Dendritic cell treated with granulocyte-macrophage colony-stimulating factor and Interleukin-4, amounts not matched to agents 40 ng/mL and 50 ng/mL, for 4 days (primary cell): ENCODE results near the gene E2F1.

Source experiments
- H3K27ac Mint-ChIP-seq: one replicate; pipeline ENCODE4 v1.8.0; 2022; ENCODE audit warnings: mild to moderate bottlenecking, mixed read lengths
- H3K27me3 Mint-ChIP-seq: one replicate; pipeline ENCODE4 v1.8.0; 2022; ENCODE audit warnings: mild to moderate bottlenecking, mixed read lengths
- H3K36me3 Mint-ChIP-seq: one replicate; pipeline ENCODE4 v1.8.0; 2022; ENCODE audit warnings: low read depth, mixed read lengths
- H3K4me1 Mint-ChIP-seq: one replicate; pipeline ENCODE4 v1.8.0; 2022; ENCODE audit warnings: low read depth, mixed read lengths
- H3K4me3 Mint-ChIP-seq: one replicate; pipeline ENCODE4 v1.8.0; 2022; ENCODE audit warnings: mild to moderate bottlenecking, moderate library complexity, mixed read lengths
- H3K9me3 Mint-ChIP-seq: one replicate; pipeline ENCODE4 v1.8.0; 2022; ENCODE audit warnings: mixed read lengths
- intact Hi-C: fragments of 100-400 bp; cut with micrococcal nuclease; formaldehyde crosslinking; loops from one replicate; pipeline ENCODE4 v1.15.0; 2022

The E2F1 gene

DNA sequence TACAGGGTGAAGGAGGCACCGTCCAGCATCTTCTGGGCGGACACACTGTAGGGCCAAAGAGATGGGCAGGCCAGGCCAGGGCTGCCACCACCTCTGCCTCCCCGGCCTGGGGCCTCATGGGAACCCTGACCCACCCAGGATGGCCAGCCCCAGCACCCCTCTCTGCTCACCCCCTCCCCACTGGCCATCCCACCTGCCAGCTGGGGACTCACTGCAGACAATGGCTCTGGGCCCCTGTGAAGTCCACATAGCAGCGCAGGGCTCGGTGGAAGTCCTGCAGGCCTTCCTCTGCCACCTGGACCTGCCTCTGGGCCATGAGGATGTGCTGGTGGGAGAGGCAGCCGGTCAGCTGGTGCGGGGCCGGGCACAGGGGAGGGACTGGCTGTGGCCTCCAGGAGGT lies 27.7 kb downstream of the E2F1 start:
- Mint-ChIP-seq H3K27ac (no peak overlapping the region), H3K9me3 (no peaks in the 10 kb centered on the region), H3K36me3 (peaks cover 34% of the 10 kb centered on the region), H3K4me3 (no peak overlapping the region), H3K27me3 (peaks cover 2% of the 10 kb centered on the region), H3K4me1 (peaks cover 10% of the 10 kb centered on the region)
- intact Hi-C loops = no loop called here

DNA sequence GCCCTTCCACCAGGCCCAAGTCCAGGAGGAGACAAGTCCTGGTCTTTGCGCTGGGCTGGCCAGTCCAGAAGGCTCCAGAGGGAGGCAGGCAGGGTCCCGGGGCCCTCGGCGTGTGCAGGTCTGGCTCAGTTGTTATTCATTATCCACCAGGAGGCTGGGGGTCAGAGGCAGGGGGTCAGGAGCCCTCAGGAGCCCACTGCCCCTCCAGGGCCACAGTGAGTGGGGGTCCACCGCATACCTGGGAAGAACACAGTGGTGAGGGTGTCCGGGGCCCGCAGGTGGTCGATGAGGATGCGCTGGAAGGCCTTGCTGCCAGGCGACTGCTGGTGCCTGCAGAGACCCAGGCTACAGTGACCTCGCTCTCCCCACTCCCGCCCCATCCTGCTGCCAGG lies 28.5 kb downstream of the E2F1 start:
- intact Hi-C loops = no loop called here
- no peak overlapping the region for H3K4me3 Mint-ChIP-seq
- peaks cover 34% of the 10 kb centered on the region for H3K36me3 Mint-ChIP-seq
- no peak overlapping the region for H3K27ac Mint-ChIP-seq
- H3K27me3 Mint-ChIP-seq = peaks cover 2% of the 10 kb centered on the region
- H3K9me3 Mint-ChIP-seq = no peaks in the 10 kb centered on the region
- H3K4me1 Mint-ChIP-seq = peaks cover 11% of the 10 kb centered on the region

DNA sequence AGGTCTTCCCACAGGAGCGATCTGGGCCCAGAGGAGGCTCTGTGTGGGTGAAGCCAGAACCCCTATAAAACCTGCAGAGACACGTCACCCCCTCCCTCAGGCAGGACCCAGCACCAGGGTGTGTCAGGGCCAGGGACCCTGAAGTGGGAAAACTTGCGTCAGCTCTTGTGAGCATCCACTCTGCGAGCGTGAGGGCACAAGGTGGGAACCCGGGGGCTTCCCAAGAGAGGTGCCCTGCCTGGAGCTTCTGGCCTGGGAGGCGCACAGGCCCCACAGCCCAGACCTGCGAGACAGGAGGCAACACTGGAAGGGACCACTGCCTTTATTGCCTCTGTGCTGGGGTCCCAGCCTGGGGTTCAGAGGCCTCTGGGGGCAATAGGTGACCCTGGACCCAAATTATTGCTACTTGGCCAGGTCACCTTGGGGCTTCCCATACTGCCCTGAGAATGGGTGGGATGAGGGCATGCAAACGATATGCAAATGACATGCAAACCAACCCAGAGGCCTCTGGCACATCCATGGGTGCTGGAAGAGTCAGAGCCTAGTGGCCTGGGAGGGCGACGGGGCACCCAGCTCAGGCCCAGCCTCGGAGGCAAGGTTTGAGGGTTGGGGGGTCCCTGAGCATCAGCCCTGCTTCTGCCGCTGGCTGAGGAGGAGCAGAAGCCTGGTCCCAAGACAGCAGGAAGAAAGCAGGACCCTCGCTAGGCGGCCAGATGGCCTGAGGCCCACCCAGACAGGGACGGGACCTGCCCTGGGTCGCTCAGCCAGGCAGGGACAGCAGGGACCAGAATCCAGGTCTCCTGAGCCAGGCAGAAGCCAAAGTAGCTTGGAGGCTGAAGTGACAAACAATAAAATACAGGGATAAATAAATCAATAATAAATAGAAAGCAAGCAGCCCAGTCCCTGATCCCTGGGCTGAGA lies 29.1 kb downstream of the E2F1 start:
- no peak overlapping the region for H3K27ac Mint-ChIP-seq
- peaks cover 8% of the 10 kb centered on the region for H3K4me1 Mint-ChIP-seq
- H3K9me3 Mint-ChIP-seq = no peaks in the 10 kb centered on the region
- H3K27me3 Mint-ChIP-seq = peaks cover 2% of the 10 kb centered on the region
- no peak overlapping the region for H3K4me3 Mint-ChIP-seq
- H3K36me3 Mint-ChIP-seq = peaks cover 34% of the 10 kb centered on the region
- intact Hi-C loops = no loop called here

DNA sequence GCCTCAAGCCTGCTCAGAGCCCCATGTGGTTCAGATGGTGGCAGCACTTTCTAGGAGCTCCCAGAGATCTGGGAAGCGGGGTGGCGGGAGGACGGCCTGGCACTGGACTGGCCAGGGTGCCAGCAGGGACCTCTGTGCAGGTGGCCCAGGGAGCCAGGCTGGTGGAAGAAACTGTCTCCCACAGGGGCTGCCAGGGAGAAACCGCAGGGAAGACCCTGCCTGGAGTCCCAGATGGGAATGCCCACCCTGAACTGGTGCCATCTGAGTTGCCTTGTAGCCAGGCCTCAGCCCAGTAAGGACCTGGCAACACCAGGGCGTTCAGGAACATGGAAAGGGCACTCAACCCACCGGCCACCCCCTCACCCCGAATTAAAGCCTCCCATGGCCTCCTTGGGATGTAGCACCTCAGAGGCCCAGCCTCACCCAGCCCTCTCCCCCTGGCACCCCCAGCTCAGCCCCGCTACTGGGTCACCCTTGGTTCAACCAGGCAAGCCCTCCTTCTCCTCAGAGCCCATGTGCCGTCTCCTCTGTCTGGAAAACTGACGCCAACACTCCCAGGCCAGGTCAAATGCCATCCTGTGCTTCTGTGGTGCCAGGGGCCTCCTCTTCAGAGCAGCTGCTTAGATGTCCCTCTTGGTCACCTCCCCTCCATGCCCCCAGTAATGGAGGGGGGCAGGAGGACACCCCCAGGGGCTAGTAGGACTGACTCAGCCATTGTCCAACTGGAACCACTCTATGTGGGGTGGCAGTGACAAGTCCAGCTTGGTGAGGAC lies 30.0 kb downstream of the E2F1 start:
- H3K4me3 Mint-ChIP-seq = no peak overlapping the region
- no peak overlapping the region for H3K27ac Mint-ChIP-seq

DNA sequence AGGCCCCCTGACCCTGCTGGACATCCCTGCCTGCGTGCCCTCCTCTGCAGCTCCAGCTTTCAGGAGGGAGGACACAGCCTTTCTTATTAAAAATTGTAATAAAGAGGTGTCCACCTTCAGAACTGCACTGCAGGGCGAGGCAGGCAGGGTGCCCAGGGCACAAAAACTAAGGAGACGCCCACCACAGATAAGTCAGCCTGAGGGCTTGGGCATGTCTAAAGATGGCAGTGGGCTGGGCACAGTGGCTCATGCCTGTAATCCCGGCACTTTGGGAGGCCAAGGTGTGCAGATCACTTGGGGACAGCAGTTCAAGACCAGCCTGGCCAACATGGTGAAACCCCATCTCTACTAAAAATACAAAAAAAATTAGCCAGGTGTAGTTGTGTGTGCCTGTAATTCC lies 31.0 kb downstream of the E2F1 start:
- peaks cover 8% of the 10 kb centered on the region for H3K4me1 Mint-ChIP-seq
- no peaks in the 10 kb centered on the region for H3K9me3 Mint-ChIP-seq
- peaks cover 2% of the 10 kb centered on the region for H3K27me3 Mint-ChIP-seq
- no peak overlapping the region for H3K27ac Mint-ChIP-seq
- H3K4me3 Mint-ChIP-seq = no peak overlapping the region
- intact Hi-C loops = no loop called here
- peaks cover 33% of the 10 kb centered on the region for H3K36me3 Mint-ChIP-seq

More for the DNA sequence above, 30.0 kb downstream of the E2F1 start:
- Mint-ChIP-seq H3K36me3 (peaks cover 34% of the 10 kb centered on the region), H3K27me3 (peaks cover 2% of the 10 kb centered on the region), H3K4me1 (peaks cover 8% of the 10 kb centered on the region), H3K9me3 (no peaks in the 10 kb centered on the region)
- intact Hi-C loops = no loop called here

DNA sequence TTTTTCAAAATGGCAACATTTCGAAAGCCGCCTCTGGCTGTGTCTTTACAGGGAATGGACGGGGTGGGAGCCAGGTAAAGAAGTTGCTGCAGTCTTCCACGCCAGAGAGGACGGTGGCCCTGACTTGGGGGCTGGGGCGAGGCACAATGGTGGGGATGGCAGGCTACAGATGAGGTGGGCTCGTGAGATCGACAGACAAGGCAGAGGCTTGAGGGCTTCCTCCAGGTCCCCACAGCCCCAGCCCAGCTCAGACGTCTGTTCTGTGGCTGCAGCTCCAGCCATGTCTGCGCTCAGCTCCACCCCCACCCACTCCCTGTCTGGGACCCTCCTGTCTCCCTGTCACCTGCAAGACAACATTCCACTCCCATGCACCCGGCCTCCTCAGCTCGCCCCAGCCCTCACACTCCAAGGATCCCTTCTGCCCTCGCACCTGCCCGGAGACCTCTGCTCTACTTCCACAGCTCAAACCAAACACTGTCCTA lies 31.5 kb downstream of the E2F1 start:
- no peak overlapping the region for H3K27ac Mint-ChIP-seq

DNA sequence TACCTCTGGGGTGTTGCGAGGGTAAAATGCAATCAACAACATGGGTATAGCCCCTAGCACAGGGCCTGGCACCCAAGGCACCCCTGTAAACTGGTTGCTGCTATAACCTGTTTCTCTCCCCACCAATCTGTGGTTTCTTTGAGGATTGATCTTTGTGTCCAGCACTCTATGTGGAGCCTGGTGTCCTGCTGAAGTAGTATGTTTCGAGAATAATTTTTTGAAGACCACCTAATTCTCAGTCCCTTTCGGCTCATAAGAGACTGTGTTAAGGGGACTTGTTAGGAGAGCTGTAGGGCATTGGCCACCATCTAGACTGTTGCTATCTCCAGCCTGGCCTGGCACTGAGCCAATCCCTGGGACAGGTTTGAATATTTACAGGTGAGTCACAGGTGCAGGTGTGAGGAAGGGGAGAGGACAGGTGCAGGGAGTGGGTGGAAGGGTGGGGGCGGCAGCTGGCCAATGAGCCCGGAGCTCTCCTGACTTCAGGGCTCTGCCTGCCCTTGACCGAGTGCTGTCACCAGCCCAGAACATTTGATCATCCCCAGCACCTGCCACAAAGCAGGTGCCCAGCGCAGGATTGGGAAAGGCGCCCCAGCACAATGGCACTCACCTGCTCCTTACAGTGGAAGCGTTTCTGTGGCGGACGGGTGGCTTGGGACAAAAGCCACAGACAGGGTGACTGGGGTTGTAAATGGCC lies 32.1 kb downstream of the E2F1 start:
- no peak overlapping the region for H3K27ac Mint-ChIP-seq
- H3K36me3 Mint-ChIP-seq = peaks cover 22% of the 10 kb centered on the region
- no peaks in the 10 kb centered on the region for H3K9me3 Mint-ChIP-seq
- intact Hi-C loops = no loop called here
- H3K4me1 Mint-ChIP-seq = peaks cover 8% of the 10 kb centered on the region
- no peak overlapping the region for H3K4me3 Mint-ChIP-seq
- peaks cover 2% of the 10 kb centered on the region for H3K27me3 Mint-ChIP-seq

More for the DNA sequence above, 31.5 kb downstream of the E2F1 start:
- no peak overlapping the region for H3K4me3 Mint-ChIP-seq
- intact Hi-C loops = no loop called here
- H3K36me3 Mint-ChIP-seq = peaks cover 28% of the 10 kb centered on the region
- no peaks in the 10 kb centered on the region for H3K9me3 Mint-ChIP-seq
- peaks cover 8% of the 10 kb centered on the region for H3K4me1 Mint-ChIP-seq
- peaks cover 2% of the 10 kb centered on the region for H3K27me3 Mint-ChIP-seq

DNA sequence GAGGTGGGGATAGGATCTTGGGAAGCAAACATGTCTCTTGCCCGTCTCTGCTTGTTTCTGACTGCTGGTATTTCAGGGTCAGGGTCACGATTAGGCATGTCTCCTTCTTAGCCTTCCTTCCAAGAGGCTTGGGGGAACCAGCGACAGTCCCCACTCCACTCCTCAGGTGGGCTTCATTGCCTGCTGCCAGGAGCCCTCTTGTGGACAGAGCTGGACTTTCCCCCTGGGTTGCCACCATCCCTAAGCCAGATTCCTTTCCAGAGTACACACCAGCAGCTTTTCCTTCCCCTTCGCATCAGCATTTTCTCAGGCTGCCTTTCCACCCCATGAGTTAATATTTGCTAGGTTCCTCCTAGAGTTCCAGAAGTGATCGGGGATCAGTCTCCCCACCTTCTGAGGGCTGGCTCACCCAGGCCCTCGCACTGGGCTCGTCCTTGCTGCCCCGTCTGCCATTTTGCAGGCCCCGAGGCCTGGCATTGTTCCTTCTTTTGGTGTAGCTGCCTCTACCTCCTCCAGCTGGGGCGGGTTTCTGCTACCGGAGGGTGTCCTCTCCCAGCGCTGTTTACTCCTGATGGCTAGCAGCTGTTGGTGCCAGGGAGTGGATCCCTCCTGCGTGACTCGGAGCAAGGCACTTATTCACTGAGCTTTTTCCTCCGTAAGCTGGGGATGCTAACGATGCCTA lies 32.8 kb downstream of the E2F1 start:
- no peaks in the 10 kb centered on the region for H3K9me3 Mint-ChIP-seq
- H3K27me3 Mint-ChIP-seq = peaks cover 2% of the 10 kb centered on the region
- H3K4me1 Mint-ChIP-seq = peaks cover 8% of the 10 kb centered on the region
- H3K4me3 Mint-ChIP-seq = no peak overlapping the region
- peaks cover 16% of the 10 kb centered on the region for H3K36me3 Mint-ChIP-seq
- H3K27ac Mint-ChIP-seq = no peak overlapping the region
- intact Hi-C loops = no loop called here

DNA sequence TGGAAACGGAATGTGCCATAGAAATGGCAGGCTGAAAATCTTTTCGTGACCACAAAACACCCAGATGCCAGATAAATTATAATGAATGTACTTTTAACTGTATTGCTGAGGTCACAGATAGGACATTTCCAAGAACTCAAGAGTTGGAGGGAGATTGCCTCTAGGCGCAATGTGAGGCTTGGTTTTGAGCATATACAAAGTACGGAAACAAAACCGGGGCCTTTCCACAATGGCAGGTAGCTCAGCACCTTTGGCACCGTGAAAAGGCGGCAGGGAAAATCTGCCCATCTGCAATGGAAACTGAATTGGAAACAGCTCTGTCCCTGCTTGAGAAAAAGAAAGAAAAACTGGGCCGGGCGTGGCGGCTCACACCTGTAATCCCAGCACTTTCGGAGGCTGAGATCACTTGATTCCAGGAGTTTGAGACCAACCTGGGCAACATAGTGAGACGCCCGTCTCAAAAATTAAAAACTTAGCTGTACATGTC lies 34.6 kb downstream of the E2F1 start:
- H3K4me1 Mint-ChIP-seq = peaks cover 8% of the 10 kb centered on the region
- no peak overlapping the region for H3K4me3 Mint-ChIP-seq
- H3K27ac Mint-ChIP-seq = no peak overlapping the region
- intact Hi-C loops = no loop called here
- peaks cover 2% of the 10 kb centered on the region for H3K27me3 Mint-ChIP-seq
- peaks cover 16% of the 10 kb centered on the region for H3K36me3 Mint-ChIP-seq
- H3K9me3 Mint-ChIP-seq = no peaks in the 10 kb centered on the region

DNA sequence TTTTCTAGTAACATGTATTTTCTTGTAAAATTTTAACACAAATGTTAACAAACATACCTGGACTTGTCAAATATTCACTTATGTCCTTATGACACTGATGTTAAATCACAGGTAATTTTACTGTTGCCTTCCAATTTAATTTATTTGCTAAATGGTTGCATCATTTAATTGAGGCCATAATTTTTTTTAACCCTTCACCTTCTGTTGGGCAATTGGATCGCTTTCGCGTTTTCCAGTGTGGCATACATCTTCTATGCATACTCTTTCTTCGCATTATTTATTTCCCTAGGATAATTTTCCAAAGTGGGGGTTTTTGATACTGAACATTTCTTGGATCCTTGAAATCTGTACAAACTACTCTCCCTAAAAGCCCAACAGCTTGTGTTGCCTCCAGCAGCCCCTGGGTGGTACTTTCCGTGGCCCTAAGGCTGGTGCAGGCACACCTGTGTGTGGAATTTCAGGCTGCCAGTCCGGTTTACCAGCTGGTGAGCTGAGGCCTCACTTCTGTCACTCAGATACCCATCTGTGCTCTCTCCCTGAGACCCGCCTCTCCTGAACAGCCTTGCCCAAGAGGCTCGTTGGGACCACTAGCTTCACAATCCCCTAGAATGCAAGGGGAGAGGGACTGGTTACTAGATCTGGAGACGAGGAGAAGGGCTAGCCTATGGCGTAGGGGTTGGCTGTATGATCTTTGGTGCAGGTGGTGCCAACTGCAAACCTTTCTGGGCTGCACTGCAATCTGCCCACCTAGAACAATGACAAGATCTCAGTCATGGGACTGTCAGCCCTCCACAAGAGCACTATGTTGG lies 35.2 kb downstream of the E2F1 start:
- no peak overlapping the region for H3K4me3 Mint-ChIP-seq
- peaks cover 2% of the 10 kb centered on the region for H3K27me3 Mint-ChIP-seq
- intact Hi-C loops = no loop called here
- peaks cover 8% of the 10 kb centered on the region for H3K4me1 Mint-ChIP-seq
- no peaks in the 10 kb centered on the region for H3K9me3 Mint-ChIP-seq
- no peak overlapping the region for H3K27ac Mint-ChIP-seq
- peaks cover 22% of the 10 kb centered on the region for H3K36me3 Mint-ChIP-seq

DNA sequence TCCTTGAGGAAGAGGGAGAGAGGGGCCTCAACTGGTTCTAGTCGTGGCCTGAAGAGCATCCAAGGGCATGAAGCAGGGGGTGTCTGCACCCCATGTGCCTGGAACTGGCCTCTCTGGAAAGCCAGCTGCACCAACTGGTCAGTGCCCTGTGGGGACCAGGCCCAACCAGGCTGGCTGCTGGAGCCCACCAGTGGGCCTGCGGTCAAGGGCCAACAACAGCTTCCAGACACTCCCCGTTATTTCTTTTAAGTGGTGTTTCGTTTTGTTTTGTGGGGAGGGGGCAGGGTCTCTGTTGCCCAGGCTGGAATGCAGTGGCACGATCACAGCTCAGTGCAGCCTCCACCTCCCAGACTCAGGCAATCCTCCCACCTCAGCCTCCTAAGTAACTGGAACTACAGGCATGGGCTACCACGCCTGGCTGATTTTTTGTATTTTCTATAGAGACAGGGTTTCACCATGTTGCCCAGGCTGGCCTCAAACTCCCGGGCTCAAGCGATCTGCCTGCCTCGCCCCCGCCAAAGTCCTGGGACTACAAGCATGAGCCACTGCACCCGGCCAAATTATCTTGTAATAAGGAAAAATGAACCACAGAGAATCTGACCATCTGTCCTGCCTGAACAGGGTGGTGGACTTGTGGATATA lies 36.0 kb downstream of the E2F1 start:
- peaks cover 8% of the 10 kb centered on the region for H3K4me1 Mint-ChIP-seq
- peaks cover 29% of the 10 kb centered on the region for H3K36me3 Mint-ChIP-seq
- intact Hi-C loops = no loop called here
- no peaks in the 10 kb centered on the region for H3K9me3 Mint-ChIP-seq
- peaks cover 2% of the 10 kb centered on the region for H3K27me3 Mint-ChIP-seq
- H3K27ac Mint-ChIP-seq = no peak overlapping the region
- no peak overlapping the region for H3K4me3 Mint-ChIP-seq

DNA sequence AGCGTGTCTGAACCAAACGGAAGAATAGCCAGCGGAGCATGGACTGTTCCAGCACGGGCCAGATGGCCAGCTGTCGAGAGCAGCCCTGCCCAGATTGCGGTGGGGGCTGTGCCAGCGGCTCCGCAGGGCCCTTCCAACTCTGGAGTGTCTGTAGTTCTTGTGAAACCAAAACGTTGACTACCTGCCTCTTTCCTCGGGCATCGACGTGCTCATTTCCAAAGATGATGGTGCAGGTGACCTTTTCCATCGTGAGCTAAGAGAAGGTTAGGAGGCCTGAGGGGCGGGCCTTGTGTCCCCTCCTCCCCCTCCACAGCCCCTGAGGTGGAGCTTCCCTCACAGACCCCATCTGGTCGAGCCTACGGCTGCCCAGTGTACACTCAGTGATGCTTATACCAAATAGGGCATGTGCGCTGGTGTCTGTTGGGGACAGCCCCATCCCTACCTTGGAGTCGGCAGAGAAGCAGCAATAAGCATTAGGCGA lies 36.9 kb downstream of the E2F1 start:
- no peak overlapping the region for H3K27ac Mint-ChIP-seq
- H3K4me3 Mint-ChIP-seq = no peak overlapping the region
- no peaks in the 10 kb centered on the region for H3K9me3 Mint-ChIP-seq
- no peaks in the 10 kb centered on the region for H3K27me3 Mint-ChIP-seq
- intact Hi-C loops = no loop called here
- H3K36me3 Mint-ChIP-seq = peaks cover 39% of the 10 kb centered on the region
- H3K4me1 Mint-ChIP-seq = peaks cover 8% of the 10 kb centered on the region
